Peyer's patch (tissue), 4 donors: Measurements from ENCODE around the gene ANGPTL2.

ENCODE experiments used
- CTCF ChIP-seq, 6 experiments: fragments of 450-650 bp in 4 of 6; fragments of 200-600 bp in 2 of 6; sonication (generic) in 1 of 6; IDR thresholded peaks; one replicate each; pipeline ENCODE4 v1.5.1; 2017 to 2019; ENCODE audit warnings: antibody characterized with exemption in 6 of 6, mild to moderate bottlenecking in 3 of 6, moderate library complexity in 1 of 6
- POLR2A ChIP-seq, 2 donors: fragments of 450-650 bp; IDR thresholded peaks; one replicate each; pipeline ENCODE4 v1.5.1; 2017; ENCODE audit warnings: antibody characterized with exemption in 2 of 2, mild to moderate bottlenecking in 2 of 2, moderate library complexity in 2 of 2

- TF ChIP-seq CTCF (IDR thresholded peaks at IDR 0.05), result no peak
- TF ChIP-seq POLR2A (IDR thresholded peaks at IDR 0.05), result no peak
Observed at GRCh38 chr9:127143920-127144465, 21.6 kb upstream of the ANGPTL2 start.
